Osteocyte (in vitro differentiated cells): ENCODE results near the gene DTNB. TPM values are rescaled to one million over a fixed set of nuclear protein-coding genes. Genes with fewer than 3 reads are reported as not detected.

Source experiments
- DNase-seq: peaks from one replicate; pipeline ENCODE4 v3.0.0; 2021; ENCODE audit warnings: mixed read lengths; ENCODE audit not compliant: unreplicated experiment; ENCODE audit errors: extremely low spot score
- H3K27ac Mint-ChIP-seq: one replicate; pipeline ENCODE4 v1.8.0; 2021; ENCODE audit warnings: mild to moderate bottlenecking, mixed read lengths; ENCODE audit not compliant: unreplicated experiment
- H3K27me3 Mint-ChIP-seq: one replicate; pipeline ENCODE4 v1.8.0; 2021; ENCODE audit warnings: mixed read lengths; ENCODE audit not compliant: unreplicated experiment
- H3K36me3 Mint-ChIP-seq: one replicate; pipeline ENCODE4 v1.8.0; 2021; ENCODE audit warnings: mixed read lengths; ENCODE audit not compliant: unreplicated experiment
- H3K4me1 Mint-ChIP-seq: one replicate; pipeline ENCODE4 v1.8.0; 2021; ENCODE audit warnings: mixed read lengths; ENCODE audit not compliant: unreplicated experiment
- H3K4me3 Mint-ChIP-seq: one replicate; pipeline ENCODE4 v1.8.0; 2021; ENCODE audit warnings: mild to moderate bottlenecking, moderate library complexity, mixed read lengths; ENCODE audit not compliant: unreplicated experiment
- H3K9me3 Mint-ChIP-seq: one replicate; pipeline ENCODE4 v1.8.0; 2021; ENCODE audit warnings: mixed read lengths; ENCODE audit not compliant: unreplicated experiment
- total RNA-seq: library from RNA; stranded (reverse); gene quantifications from 2 replicates; pipeline ENCODE4 v1.2.1, GENCODE V29; 2021
- TF ChIP-seq, protein P1 (sequence below): fragments of 200-600 bp; sonication (generic); IDR thresholded peaks from 2 replicates; pipeline ENCODE4 v1.5.0; 2021; ENCODE audit warnings: antibody characterized with exemption, mild to moderate bottlenecking, moderate library complexity

Gene DTNB
- total RNA-seq, 1 donor from 2014 or later: 20.9 TPM

DNA sequence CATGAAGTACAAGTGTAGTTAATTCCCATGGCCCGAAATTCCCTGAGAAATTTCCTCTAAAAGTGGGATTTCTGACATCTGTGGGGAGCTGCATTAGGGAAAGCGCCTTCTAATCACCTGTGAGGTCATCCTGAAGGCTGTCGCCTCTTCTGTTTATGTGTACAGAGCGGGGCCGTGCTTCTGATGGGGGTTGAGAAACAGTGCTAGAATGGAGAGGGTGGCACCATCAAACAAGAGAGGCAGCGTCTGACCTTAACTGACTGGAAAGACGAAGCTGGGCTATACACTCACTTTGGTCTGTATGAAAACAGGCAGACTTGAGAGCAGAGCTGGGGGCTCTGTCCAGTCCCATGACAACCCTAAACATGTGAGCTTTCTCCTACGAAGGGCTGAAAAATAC lies 287.5 kb downstream of the DTNB start:
- TF ChIP-seq, protein P1, sequence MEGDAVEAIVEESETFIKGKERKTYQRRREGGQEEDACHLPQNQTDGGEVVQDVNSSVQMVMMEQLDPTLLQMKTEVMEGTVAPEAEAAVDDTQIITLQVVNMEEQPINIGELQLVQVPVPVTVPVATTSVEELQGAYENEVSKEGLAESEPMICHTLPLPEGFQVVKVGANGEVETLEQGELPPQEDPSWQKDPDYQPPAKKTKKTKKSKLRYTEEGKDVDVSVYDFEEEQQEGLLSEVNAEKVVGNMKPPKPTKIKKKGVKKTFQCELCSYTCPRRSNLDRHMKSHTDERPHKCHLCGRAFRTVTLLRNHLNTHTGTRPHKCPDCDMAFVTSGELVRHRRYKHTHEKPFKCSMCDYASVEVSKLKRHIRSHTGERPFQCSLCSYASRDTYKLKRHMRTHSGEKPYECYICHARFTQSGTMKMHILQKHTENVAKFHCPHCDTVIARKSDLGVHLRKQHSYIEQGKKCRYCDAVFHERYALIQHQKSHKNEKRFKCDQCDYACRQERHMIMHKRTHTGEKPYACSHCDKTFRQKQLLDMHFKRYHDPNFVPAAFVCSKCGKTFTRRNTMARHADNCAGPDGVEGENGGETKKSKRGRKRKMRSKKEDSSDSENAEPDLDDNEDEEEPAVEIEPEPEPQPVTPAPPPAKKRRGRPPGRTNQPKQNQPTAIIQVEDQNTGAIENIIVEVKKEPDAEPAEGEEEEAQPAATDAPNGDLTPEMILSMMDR: no peak
- H3K36me3 Mint-ChIP-seq: peaks cover 20% of the 10 kb centered on the region
- H3K27me3 Mint-ChIP-seq: no peaks in the 10 kb centered on the region
- no peak for DNase-seq
- H3K27ac Mint-ChIP-seq: no peak overlapping the region
- no peak overlapping the region for H3K4me3 Mint-ChIP-seq
- H3K4me1 Mint-ChIP-seq: no peaks in the 10 kb centered on the region
- no peaks in the 10 kb centered on the region for H3K9me3 Mint-ChIP-seq

GRCh38 chr2:25383806-25384205 lies 289.6 kb downstream of the DTNB start:
- H3K27ac Mint-ChIP-seq: no peak overlapping the region
- no peaks in the 10 kb centered on the region for H3K4me1 Mint-ChIP-seq
- TF ChIP-seq, protein P1: no peak
- no peak overlapping the region for H3K4me3 Mint-ChIP-seq
- no peaks in the 10 kb centered on the region for H3K9me3 Mint-ChIP-seq
- no peak for DNase-seq
- H3K27me3 Mint-ChIP-seq: no peaks in the 10 kb centered on the region
- peaks cover 20% of the 10 kb centered on the region for H3K36me3 Mint-ChIP-seq

GRCh38 chr2:25381502-25381901 lies 291.9 kb downstream of the DTNB start:
- Mint-ChIP-seq H3K27ac (no peak overlapping the region), H3K4me3 (no peak overlapping the region), H3K27me3 (no peaks in the 10 kb centered on the region), H3K9me3 (no peaks in the 10 kb centered on the region), H3K4me1 (peaks cover 9% of the 10 kb centered on the region), H3K36me3 (peaks cover 4% of the 10 kb centered on the region)
- no peak for DNase-seq
- TF ChIP-seq, protein P1: no peak

DNA sequence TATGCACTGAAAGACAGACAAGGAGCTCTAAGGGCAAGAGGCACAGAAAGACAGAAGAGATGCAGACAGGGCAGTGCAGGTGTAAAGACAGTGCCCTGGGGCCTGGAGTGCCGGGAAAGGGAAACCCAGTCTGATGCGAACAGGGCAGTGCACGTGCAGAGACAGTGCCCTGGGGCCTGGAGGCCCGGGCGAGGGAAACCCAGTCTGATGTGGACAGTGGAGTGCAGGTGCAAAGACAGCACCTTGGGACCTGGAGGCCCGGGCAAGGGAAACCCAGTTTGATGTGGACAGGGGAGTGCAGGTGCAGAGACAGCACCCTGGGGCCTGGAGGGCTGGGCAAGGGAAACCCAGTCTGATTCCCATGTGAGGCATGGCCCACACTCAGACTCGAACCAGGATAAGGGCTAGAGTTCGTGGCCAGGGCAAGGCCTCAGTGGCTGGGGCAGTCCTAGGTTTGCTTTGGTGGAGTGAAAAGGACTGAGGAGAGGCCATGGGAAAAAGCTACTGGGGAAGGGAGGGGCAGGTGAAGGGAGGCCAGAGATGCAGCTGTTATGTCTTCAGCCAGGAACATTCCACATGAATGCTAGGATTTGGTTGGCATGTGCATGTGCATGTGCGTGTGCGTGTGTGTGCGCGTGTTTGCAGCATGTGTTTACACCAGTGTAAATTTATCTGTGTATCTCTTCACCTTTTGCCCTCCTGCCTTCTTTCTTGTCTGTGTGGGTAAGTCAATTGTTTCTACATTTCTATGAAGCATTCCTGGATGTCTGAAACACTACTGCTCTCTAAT lies 292.6 kb downstream of the DTNB start:
- Mint-ChIP-seq H3K4me3 (no peak overlapping the region), H3K27me3 (no peaks in the 10 kb centered on the region), H3K4me1 (peaks cover 14% of the 10 kb centered on the region), H3K36me3 (no peaks in the 10 kb centered on the region), H3K27ac (no peak overlapping the region), H3K9me3 (no peaks in the 10 kb centered on the region)
- TF ChIP-seq, protein P1: no peak
- no peak for DNase-seq

GRCh38 chr2:25380023-25380422 lies 293.4 kb downstream of the DTNB start:
- TF ChIP-seq, protein P1: no peak
- Mint-ChIP-seq H3K4me3 (no peak overlapping the region), H3K27ac (no peak overlapping the region), H3K27me3 (no peaks in the 10 kb centered on the region), H3K36me3 (no peaks in the 10 kb centered on the region), H3K9me3 (no peaks in the 10 kb centered on the region), H3K4me1 (peaks cover 14% of the 10 kb centered on the region)
- DNase-seq: no peak
